Putamen (tissue), 1 donor: ENCODE data around the gene LILRA5.
"Not testable (repeated sequence)": the region's sequence is repeated elsewhere in the genome, so short reads cannot be mapped to it uniquely, and the experiment has no call there.

Experiments used
- DNase-seq: peaks from one replicate; pipeline ENCODE4 v3.0.0-alpha.2; 2016; ENCODE audit warnings: low spot score

LILRA5 gene

DNA sequence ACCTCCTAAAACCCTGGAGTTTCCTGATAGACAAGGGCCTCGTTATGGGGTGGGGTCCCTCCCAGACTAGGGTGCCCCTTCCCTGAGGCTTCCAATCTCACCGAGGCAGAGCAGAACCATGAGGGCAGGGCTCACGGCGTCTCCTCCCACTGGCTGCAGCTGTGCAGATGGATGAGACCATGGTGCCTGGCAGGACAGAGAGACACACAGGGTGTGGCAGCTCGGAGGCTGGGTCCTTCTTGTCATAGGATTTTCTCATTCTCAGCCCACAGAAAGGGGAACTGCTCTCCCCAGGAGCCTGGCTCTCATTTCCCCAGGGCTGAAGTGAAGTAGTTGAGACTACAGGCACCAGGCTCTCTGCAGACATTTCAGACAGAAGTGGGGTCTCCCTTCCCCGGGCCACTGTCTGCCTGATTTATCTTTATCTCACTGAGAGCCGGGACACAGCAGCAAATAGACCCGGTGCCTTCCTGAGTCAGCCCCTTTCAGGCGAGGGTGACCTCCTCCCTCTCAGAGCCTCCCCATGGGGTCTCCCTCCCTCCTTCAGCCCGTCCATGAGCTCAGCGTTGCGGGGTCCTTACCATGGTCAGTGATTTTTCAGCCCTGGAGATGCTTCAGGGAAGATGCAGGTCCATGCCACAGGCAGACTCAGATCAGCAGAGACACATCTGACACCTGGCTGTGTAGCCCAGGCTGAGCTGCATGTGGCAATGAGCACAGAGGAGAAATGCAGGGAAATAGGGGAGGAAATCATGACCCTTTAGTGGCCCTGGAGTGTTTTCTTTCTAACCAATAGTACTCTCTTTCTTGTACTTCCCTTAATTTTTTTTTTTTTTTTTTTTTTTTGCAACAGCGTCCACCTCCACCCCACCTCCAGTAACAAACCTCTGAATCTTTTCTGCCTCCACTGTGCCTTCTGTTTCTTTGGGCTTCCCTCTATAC, at the start of gene LILRA5:
TSS of gene LILRA5 (minus strand) at position 731 of the 942 bp plus-strand sequence. CDS start at position 584, 147 bp downstream.
- no peak for DNase-seq

DNA sequence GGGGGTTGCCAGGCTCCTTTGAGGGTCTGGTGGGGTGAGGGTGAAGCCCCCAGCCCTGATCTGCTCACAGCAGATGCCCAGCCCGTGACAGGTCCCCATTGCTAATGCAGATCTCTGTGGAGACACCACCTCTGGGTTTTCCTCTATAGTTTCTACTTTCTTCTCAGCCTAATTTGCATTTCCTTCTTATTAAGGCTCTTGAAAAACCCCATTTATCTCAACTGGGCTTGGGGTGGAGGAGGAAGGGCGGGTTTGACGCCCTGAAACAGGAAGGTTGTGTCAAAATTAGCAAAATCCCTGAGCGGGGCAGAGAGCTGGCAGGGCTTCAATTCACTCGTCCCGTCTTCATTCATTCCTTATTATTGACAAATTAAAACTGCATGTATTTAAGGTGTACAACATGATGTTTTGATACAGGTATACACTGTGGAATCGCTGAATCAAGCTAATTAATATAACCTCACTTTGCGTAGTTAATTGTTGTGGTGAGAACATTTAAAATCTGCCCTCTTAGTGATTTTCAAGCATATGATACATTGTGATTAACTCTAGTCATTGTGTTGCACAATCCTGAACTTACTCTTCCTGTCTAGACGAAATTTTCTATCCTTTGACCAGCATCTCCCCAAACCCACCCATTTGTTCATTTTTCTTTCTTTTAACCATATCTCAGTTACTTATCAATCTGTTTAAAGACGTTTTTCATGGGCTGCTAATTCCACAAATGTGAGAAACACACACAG, 48.9 kb upstream of the LILRA5 start:
- DNase-seq: not testable (repeated sequence)

DNA sequence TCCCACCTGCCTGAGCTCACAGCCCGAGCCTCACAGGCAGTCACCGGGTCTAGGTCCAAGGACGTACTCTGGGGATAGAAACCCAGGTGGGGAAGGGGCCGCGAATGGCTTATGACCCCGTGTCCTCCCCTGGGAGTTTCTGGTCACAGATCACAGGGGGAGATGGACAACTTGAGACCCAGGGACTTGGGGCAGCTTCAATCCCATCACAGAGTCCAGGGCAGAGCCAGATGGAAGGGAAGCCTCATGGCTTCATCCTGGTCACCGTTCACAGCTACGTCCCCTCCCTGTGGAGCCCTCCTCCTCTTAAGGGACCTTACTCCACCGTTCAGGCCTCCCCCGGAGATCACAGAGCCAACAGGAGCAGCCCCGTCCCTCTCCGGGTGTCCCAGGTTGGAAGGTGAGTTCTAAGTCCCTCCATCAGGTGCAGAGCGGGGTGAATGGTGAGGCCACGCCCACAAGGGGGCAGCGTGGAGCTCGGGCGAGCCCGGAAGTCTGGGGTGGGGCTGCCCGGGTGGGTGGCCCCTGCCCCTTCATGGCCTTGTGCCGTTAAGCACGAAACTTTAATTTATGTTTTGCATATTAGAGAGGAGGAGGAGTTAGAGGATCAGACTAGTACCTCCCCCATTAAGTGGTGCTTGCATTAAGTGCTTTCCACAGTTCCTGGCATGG, 46.3 kb upstream of the LILRA5 start:
- not testable (repeated sequence) for DNase-seq

DNA sequence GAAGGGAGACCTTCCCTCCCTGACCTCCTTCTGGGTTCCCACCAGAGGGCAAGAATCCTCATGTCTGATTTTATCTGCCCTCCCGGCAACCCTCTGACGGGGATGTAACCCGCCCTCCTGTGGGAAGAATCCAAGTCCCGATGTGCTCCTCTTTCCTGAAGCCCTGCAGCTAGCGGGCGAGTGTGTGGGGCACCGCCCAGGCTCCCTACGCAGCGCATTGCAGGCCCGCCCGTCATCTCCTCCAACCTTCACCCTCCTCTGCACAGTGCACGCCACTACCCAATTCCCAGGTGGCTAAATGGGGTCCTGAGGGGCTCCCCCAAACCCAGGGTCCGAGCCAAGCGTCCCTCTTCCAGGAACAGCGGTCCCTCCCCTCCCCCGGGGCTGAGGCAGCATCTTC, 44.4 kb upstream of the LILRA5 start:
- no peak for DNase-seq

DNA sequence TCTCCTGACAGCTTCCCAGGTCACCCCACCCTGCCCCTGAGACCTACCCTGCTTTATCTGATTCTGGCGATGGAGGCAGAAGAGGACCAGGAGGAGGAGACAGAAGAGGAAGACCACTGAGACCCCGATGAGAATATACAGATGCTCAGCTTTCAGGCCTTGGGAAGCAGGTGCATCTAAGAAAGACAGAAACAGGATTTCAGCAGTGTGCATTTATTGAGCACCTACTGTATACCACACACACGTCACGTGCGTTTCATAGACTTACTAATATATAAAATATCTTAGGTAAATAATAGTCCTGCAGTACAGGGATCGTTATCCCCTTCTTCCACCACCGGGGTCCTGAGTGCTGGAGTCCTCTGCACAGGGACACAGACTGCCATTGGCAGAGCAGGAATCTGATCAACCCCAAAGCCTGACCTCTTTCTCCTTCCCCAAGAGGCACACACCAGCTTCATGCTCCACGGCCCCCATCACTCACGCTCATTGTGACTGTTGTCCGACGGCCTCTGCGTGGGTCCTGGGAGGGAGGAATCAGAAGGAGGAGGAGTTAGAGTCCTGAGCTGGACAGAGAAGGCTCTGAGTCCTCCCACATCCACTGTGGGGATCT, 43.6 kb upstream of the LILRA5 start:
- DNase-seq: no peak

DNA sequence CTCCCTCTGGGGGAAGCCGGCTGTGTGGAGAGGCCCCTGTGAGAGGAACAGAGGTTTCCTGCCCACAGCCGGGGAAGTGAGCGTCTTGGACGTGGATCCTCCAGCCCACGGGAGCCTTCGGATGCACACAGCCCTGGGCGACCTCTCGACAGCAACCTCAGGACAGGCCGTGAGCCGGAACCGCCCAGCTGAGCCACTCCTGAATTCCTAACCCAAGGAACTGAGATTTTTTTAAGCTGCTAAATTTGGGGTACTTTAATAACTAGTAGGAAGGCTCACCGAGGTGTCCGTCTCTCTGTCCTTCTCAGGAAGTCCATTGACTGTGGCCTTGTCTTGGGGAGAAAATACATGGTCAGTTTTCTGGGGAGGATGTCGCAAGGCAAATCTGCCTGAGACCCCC, 42.7 kb upstream of the LILRA5 start:
- DNase-seq: no peak

DNA sequence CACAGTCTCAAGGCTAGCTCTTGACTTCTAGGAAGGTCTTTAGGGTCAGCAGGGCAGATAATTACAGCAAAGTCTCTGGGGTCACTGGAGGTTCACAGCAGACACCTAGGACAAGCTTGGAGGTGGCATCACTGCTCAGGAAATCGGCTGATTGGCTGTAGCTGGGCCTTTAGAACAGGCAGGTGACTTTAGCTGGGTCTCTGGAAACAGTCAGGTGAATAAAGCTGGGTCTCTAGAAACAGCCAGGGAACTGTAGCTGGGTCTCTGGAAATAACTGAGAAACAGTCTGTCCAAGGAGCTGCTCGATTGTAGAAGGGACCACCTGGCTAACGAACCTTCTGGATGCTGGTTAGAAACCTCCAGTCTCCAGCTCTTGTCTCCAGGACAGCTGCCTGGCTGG, 41.8 kb upstream of the LILRA5 start:
- no peak for DNase-seq

DNA sequence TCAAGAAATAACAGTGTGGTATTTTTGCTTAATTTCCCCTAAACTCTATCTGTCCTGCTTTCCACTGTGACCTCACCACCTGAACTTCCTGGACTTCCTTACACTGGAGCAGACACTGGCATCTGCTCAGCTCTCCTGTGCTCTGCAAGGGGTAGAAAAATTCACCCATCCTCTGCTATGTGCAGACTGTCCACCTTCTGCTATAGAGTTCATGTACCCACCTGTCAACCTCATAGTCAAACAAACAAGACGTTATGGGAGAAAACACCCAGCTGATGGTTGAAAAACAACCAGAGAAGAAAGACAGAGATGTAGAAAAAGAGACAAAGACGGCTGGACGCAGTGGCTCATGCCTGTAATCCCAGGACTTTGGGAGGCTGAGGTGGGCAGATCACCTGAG, 39.6 kb upstream of the LILRA5 start:
- no peak for DNase-seq

DNA sequence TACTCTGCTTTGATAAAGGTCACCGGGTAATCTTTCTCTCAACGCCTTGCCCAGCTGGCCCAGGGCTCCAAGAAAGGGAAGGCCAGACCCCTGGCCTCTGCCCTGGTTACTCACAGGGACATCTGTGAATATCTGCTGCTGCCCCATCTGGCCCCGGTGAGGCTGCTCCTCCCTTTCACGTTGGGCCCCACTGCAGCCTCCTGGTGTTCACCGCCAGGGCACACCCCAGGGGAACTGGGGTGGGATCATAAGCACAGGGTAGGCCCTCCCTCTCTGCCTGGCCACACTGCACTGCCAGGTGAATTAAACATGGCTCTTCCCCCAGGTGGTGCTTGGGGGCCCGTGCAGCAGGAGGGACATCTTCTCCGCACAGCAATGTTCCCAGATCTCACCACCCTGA, 39.1 kb upstream of the LILRA5 start:
- no peak for DNase-seq

DNA sequence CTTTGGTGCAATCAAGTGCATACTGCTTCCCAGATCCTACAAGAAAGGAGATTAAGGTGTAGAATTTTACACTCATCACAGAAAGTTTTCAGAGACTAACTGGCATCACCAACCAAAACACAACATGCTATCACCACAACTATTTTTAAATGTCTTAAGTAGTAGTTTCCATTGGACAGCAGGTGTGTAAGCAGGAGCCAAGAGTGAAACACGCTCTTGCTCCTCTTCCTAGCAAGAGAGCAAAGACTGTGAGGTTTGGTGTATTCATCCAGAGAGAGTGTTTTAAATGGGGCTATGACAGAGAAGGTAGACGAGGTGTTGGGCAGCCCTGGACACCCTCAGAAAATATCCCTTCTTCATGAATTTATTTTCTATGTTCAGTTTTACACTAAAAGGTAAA, 38.5 kb upstream of the LILRA5 start:
- no peak for DNase-seq

DNA sequence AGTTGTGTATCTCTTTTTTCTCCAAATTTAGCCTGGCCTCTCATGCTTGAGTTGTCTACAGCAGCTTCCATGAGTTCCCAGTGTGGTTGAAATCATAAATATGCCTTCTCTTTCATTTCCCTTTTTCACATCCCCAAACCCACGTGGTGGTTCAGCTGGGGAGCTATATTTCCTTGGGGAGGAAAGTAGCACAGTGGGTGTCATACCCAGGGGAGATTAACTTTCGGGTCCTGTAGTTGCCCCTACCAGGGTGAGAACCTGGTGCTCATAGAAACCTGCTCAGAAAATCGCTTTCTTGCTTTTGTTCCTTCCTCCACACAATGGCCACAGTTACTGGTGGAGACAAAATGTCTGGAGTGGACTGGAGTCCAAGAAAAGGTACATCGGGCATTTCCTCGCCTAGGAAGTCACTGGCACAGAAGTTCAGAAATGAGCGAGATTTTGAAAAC, 33.0 kb upstream of the LILRA5 start:
- no peak for DNase-seq

DNA sequence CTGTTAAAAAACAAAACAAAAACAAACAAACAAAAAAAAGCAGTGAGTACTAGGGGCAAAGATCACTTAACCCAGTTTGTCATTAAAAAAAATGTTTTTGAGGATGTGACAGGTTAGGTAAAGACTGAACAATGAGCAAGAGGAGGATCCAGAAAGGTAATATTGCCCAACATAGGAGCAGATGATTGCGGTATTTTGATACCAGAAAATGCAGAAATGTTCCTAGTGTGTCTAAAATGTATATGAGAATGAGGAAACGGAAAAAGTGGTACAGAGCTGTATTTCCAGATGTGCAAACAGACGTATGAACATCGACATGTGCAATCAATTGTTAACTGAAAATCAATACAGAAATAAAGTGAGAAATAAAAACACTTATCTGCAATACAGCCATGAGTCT, 30.9 kb upstream of the LILRA5 start:
- DNase-seq: no peak

DNA sequence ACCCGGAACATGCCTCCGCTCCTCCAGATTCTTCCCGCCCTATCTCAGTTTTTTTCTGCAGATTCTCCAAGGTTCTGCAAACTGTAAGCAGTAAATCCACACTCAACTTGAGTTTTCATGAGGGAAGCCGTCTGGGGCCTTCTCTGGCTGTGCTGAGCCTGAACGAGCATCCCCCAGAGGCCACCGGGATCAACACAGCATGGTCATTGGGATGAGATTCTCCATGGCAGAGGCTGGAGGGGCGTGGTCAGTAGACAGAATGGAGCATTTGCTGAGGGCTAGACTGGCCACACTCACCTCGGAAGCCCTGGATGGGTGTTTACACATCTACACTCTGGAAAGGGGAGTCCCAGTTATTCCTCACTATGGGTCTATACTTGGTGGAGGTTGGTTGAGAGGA, 28.3 kb upstream of the LILRA5 start:
- DNase-seq: no peak

DNA sequence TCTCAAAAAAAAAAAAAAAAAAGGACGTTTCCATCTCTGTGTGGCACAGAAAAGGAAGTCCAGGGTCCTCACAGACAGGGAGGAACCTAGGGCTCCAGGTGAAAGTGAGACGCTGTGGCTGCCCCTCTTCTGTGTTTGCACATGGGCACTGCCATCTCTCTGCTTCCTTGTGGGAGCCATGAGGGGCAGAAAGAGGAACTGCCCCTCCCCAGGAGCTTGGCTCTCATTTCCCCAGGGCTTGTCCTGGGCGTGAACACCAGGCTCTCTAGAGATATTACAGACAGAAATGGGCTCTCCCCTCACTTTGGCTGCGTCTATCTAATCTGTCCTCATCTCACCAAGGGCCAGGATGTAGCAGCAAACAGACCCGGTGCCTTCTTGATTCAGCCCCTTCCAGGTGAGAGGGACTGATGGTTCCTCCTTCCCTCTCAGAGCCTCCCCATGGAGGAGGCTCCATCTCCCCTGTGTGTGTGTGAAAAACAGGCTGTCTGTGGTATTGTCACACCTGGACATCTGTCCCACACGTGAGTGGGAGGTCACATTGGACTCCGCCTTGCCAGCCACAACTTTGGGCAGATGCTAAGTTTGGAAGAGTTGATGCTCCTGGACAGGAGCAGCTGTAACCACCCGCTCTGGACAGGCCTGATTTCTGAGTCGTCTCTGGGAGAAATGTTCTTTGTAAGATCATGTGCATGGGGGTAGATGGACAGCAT, 26.8 kb upstream of the LILRA5 start:
- no peak for DNase-seq

DNA sequence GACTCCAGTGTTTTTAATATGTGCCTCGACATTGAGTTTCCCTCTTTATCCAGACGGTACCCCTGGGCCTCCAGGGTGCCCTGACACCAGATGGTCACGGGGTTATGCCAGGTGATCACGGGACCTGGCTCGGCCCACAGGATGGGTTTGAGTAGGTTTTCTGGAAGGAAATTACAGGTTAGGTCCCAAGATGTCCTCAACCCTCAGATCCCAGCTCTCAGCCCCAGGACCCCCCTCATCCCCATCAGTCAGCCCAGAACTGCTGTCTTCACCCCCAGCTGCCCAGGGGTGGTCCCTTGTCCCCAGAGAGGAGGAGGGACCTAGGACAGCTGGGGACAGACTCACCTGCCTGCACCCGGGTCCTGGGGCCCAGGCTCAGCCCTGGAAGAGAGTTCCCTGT, 25.6 kb upstream of the LILRA5 start:
- no peak for DNase-seq

DNA sequence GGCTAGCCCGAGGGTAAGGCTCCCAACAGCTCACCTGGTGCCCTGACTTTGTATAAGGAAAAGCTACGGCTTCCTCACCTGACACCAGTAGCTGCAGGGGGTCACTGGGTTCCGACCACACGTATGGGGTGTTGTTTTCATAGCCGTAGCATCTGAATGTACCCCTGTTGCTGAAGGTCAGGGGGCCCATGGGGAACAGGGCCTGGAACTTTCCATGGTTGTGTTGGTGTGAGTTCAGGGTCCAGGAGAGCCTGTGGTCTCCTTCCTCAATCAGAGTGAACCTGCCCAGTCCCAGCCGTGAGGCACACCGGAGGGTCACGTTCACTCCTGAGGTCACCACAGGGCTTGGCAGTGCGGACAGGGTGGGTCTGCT, 24.9 kb upstream of the LILRA5 start:
- DNase-seq: no peak

DNA sequence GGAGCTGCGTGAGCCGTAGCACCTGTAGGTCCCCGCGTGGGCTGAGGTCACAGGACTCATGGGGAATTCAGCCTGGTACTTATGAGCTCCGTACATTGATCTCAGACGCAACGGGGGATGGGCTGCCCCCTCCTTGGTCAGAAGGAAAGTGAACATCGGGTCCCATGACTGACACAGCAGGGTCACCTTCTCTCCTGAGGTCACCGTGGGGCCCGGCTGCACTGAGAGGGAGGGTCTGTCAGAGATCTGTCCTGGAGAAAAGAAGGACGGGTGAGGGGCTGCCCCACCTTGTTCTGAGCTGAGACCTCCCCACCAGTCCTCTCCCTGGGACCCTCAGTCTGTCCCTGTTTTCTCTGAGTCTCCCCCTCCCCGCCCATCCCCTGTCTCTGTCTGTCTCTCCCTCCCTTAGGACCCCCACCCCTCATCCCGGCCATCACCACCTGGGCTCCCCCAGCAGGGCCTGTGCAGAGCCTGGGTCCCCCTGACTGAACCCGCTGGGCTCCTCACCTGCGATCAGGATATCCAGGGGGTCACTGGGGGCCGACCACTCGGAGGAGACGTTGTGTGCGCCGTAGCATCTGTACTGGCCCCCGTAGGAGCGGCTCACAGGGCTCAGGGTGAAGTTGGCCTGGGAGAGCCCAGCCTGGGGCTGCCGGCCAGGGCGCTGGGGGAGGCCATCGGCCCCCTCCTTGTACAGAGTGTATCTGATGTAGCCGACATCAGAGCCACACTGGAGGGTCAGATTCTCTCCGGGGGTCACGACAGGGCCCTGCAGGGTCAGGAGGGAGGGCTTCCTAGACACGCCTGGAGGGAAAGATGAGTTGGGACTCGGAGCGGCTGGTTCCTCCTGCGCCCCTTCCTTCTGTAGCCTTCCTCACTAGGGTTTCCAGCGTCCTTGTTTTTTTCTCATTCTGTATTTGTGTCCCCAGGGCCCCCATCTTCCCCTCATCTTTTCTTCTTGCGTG, 24.2 kb upstream of the LILRA5 start:
- no peak for DNase-seq

DNA sequence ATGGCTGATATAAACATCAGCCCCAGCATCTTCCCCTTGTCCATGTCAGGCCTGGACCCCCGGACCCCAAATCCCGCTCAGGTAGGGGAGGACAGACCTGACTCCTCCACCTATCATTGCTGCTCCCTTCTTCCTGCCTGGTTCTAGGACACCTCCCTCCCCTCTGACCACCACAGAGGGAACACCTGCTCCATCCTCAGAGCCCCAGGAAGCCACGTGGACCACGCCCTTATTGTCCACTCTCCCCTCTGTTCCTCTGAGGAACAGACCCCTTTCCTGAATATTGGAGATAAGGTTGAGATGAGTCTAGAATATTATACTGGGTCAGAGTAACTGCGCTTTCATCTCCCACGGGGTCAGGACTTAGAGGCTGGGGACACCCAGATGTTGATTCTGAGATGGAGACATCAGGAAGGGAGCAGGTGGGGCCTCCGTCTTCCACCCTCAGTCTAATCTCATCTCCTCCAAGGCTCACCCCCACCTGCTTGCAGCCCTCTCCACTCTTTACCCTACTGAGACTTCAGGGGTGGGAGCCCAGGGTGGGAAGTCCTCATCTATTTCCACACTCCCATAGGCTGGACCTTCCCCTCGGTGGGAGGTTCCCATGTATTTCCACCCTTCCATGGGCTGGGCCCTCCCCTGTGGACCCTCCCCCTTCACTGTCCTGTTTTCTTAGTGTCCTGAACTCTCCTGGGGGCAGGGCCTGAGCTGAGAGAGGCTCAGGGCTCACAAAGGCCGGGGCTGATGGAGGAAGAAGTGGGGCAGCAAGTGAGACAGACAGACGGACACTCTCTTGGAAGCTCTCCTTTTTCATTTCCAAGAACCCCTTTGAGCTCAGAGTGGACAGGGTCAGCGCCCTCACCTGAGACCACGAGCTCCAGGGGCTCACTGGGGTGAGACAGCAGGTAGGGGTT, 23.3 kb upstream of the LILRA5 start:
- no peak for DNase-seq

DNA sequence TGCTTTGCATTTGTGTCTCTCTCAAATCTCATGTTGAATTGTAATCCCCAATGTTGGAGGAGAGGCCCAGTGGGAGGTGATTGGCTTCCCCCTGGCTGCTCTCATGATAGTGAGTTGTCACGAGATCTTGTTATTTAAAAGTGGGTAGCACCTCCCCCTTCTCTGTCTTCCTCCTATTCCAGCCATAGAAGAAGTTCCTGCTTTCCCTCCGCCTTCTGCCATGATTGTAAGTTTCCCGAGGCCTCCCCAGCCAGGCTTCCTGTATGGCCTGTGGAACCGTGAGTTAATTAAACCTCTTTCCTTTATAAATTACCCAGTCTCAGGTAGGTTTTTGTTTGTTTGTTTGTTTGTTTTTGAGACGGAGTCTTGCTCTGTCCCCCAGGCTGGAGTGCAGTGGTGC, 22.2 kb upstream of the LILRA5 start:
- DNase-seq: no peak
